HG03139 (cell line): ENCODE data around the gene STK32B.
"Not testable (repeated sequence)": the region's sequence is repeated elsewhere in the genome, so short reads cannot be mapped to it uniquely, and the experiment has no call there.

ENCODE experiments used
- ATAC-seq: cut with Tn5 transposase; IDR thresholded peaks from one replicate; pipeline ENCODE4 v1.9.1; 2021; ENCODE audit not compliant: unreplicated experiment

Gene STK32B

GRCh38 chr4:5203309-5203992 is 152.2 kb downstream of the STK32B start:
- no peak for ATAC-seq

GRCh38 chr4:5203993-5204310 is 152.7 kb downstream of the STK32B start:
- no peak for ATAC-seq

- no peak for ATAC-seq
Measured at GRCh38 chr4:5204781-5205180, 153.5 kb downstream of the STK32B start.

- no peak for ATAC-seq
Measured at GRCh38 chr4:5206016-5206790, 154.9 kb downstream of the STK32B start.

GRCh38 chr4:5209862-5210261 is 158.6 kb downstream of the STK32B start:
- no peak for ATAC-seq

GRCh38 chr4:5211282-5211839 is 160.1 kb downstream of the STK32B start:
- no peak for ATAC-seq

GRCh38 chr4:5212255-5213013 is 161.2 kb downstream of the STK32B start:
- no peak for ATAC-seq

DNA sequence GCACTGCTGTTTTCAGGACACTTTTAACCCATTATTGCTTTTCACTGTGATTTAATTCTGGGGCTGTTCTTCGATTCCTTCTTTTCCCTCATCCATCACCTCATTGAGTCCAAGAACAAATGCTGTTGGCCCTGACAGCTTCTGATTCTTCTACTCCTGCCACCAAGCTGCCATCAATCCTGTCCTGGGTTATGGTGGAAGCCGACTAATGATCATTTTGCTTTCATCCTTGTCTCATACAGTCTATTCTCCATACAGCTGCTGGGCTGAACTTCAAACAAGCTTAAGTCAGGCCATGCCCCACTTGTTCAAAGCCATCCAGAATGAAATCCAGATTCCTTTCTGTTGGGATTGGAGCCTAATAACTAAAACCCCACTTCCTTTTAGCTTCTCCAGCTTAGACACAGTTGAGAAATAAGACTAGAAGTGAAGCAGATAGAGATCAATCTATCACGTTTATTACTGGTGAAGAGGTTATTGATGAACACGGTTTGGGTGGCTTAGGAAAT is 161.9 kb downstream of the STK32B start:
- no peak for ATAC-seq

DNA sequence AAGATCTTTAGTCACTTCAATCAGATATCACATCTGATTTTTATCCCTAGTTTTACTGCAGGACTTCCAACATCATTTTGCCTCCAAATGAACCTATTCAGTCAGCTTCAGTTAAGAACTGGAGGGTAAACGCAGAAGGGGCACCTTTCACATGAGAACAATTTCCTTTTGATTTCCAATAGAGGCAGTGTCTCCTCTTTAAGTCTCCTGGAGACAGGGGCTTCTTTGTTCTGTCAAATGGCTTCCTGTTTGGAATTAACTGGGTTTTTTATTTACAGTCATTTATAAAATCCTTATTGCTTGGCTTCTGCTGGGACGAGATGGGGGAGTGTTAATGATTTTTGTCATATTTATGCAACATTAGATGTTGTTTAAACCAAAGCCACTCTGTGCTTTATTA is 164.0 kb downstream of the STK32B start:
- no peak for ATAC-seq

DNA sequence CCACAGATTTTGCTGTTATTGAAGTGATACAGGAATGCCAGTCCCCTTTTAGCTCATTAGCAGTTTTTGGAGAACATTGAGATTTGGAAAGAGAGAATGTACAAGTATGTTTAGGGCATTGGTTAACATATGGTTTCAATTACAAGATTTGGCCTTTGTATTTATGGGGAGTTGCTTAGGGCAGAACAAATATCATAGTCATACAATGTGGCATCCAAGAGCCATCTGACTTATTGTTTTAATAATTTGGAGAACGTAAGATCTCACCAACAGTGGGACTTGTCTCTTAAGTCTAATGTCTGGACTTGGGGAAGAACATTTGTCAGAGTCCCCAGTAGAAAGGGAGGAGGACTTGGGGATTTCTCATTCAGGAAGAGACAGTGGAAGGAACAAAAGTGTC is 166.1 kb downstream of the STK32B start:
- ATAC-seq, result no peak

DNA sequence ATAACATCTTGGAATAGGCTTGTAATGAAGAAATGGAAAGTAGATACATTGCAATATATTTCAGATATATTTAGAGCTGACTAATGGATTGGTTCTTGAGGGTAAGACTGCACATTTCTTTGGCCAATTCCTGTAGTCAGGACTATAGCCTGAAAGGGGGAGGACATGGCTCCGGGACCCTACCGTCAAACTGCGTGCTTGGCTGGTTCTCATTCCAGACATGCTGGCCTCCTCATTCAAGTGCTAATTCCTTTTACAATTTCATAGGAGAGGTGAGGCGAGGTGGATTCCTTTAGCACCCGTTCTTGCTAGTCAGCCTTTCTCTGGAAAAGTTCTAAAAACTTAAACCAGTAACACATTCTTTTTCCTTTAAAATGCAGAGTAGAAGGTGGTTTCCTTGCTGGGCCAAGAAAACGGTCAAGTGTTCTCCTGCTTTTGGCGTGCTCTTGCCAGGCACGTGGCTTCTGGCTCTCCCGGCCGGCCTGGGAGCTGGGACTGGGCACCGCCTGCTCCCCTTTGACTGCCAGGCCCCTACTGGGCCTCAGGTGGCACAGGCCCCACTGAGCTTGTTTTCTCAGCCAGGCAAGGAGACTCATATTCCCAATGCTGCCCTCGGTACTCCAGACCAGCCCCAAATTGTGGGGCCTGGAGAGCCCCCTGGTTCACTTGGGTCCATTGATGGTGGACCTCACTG is 167.2 kb downstream of the STK32B start:
- no peak for ATAC-seq

DNA sequence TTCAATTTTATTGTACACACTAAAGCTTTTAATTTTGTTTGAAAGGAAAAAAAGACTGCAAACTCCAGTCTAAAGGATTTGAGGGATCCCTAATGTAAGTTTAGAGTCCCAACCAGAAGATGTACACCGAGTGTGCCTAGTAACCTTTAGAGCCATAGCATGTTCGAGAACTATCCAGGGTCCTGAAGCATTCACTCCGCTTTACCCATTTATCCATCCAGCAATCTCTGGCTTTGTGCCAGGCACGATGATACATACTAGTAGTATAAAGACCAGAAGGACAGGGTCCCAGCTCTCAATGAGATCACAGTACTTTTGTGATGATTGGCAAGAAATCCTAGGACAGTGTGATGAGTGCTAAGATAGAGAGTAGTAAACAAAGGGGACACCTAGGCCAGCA is 168.7 kb downstream of the STK32B start:
- no peak for ATAC-seq

DNA sequence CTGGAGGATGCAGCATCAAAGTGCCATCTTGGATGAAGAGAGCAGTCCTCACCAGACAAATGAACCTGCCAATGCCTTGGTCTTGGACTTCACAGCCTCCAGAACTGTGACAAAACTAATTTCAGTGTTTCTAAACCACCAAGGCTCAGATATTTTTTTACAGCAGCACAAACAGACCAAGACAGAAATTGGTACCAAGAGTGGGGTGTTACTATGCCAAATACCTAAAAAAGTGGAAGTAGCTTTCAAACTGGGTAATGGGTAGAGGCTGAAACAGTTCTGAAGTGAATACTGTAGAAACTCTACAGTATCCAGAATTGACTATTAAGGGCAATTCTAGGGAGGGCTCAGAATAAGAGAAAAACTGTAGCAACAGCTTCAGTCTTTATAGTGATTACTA is 170.8 kb downstream of the STK32B start:
- ATAC-seq, result no peak

- no peak for ATAC-seq
Measured at GRCh38 chr4:5222951-5223350, 171.7 kb downstream of the STK32B start.

DNA sequence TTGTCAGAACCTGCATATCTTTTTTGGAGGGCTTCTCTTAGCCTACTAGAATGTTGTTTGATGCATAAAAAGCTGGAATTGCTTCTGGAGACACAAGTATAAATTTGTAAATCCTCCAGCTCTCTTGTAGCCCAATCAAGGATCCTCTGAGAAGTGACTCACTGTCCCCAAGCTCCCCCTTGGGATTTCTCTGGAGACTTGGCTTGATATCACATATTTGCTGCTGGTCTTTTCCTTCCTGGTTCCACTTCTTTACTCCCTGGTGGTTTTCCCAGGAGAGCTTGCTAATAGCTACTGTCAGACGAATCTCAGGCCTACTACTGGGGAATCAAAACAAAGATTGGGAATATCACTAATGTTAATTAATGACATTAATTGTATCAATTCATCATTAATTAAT is 173.1 kb downstream of the STK32B start:
- ATAC-seq, result no peak

DNA sequence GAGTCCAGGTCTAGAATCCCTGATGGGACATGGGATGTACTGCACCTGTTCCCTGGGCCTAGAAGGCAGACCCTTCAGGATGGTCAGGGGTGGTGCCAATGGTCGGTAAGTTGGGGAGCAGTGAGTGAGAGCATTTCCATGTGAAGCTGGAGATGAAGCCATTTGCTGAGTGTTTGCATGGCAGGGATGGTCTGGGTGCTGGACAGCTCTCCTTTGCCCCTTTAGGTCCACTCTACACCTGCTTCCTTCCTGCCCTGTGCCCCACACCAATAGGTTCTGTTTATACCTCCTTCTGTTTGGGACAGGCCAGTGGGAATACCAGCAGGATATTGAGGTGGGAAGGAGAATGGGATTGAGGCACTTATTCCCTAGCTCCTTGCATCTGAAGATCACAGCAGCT is 181.3 kb downstream of the STK32B start:
- ATAC-seq, result no peak

DNA sequence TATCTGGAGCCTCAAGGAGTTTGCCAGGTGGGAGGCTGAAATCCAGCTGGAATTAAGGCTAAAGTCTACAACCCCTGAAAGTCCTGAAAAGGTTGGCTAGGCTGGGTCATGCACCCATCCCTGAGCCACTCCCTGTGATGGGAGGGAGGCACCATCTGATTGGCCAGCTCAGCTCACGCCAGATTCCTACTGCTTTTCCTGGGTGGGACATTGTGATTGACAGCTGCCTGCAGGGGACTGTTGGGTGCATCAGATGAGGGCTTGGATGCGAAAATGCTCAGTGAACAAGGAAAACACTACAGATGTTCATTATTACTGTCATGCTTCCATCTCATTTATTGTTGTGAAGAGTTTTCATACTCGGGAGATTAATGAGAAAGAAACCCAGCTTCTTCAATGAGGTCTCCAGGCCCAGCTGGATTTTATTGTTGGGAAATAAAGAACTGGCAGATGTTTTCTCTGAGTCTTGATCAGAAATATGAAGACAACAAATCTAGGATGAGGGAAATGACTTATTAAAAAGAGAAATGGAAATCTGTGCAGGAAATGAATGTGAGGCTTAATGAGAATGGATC is 185.9 kb downstream of the STK32B start:
- no peak for ATAC-seq

GRCh38 chr4:5238173-5238572 is 186.9 kb downstream of the STK32B start:
- no peak for ATAC-seq

GRCh38 chr4:5247061-5247460 is 195.8 kb downstream of the STK32B start:
- not testable (repeated sequence) for ATAC-seq

DNA sequence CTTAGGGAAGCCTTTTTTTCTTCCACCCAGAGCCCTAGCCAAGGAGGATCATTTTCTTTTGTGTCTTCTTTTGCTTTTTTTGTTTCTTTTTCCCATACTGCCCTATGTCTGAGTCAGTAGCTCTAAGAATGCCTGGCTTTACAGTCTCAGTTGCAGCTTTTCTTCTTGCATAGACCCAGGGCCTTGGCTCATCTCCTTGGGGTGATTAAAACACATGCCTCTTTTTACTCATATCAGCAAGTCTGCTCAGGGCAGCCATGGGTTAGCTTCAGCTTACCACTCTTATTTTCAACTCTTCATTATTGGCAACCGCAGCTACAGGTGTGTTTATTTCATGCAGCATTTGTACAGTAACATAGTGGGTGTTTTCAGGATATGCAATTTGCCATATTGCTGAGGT is 196.5 kb downstream of the STK32B start:
- ATAC-seq, result no peak

GRCh38 chr4:5249727-5250126 is 198.4 kb downstream of the STK32B start:
- no peak for ATAC-seq
